Gastrocnemius medialis (tissue), 4 donors: Measurements from ENCODE around the gene PTPRM. TPM values are rescaled to one million over a fixed set of nuclear protein-coding genes. Genes with fewer than 3 reads are reported as not detected.

Experiments used
- ATAC-seq, 2 donors: fragments of 150-250 bp; one replicate each; pipeline ENCODE4 v1.9.1; 2016
- DNase-seq, 2 donors: peaks; one replicate each; pipeline ENCODE4 v3.0.0-alpha.2; 2019
- H3K27ac ChIP-seq, 4 donors: fragments of 200-600 bp; sonication (generic); 1 replicate in 1 of 4; 2 replicates in 3 of 4; pipeline ENCODE4 v1.5.1; 2016 to 2018; ENCODE audit warnings: mild to moderate bottlenecking in 2 of 4, moderate library complexity in 1 of 4
- H3K27me3 ChIP-seq, 3 donors: fragments of 200-600 bp; sonication (generic) in 2 of 3; 1 replicate in 1 of 3; 2 replicates in 2 of 3; pipeline versions ENCODE4 v1.5.1 to v1.6.0; 2016 to 2019; ENCODE audit warnings: mild to moderate bottlenecking in 1 of 3, moderate library complexity in 1 of 3
- H3K36me3 ChIP-seq, 2 donors: fragments of 200-600 bp; sonication (generic) in 1 of 2; one replicate each; pipeline ENCODE4 v1.5.1; 2017 to 2018
- H3K4me1 ChIP-seq, 2 donors: fragments of 200-600 bp; sonication (generic) in 1 of 2; one replicate each; pipeline ENCODE4 v1.5.1; 2016 to 2017; ENCODE audit warnings: mild to moderate bottlenecking in 2 of 2
- H3K4me3 ChIP-seq, 4 donors: fragments of 200-600 bp; sonication (generic) in 3 of 4; 1 replicate in 1 of 4; 2 replicates in 3 of 4; pipeline ENCODE4 v1.5.1; 2016 to 2019; ENCODE audit warnings: mild to moderate bottlenecking in 2 of 4
- H3K9me3 ChIP-seq, 3 donors: fragments of 200-600 bp; sonication (generic) in 2 of 3; 1 replicate in 1 of 3; 2 replicates in 2 of 3; pipeline ENCODE4 v1.5.1; 2016 to 2019
- CTCF ChIP-seq, 5 experiments: fragments of 450-650 bp in 3 of 5; fragments of 200-600 bp in 2 of 5; sonication (generic) in 2 of 5; IDR thresholded peaks in 4 of 5; conservative IDR thresholded peaks in 1 of 5; 1 replicate in 4 of 5; 2 replicates in 1 of 5; pipeline ENCODE4 v1.5.1; 2016 to 2019; ENCODE audit warnings: antibody characterized with exemption in 5 of 5, mild to moderate bottlenecking in 3 of 5, moderate library complexity in 3 of 5
- POLR2A ChIP-seq, 2 donors: fragments of 450-650 bp; IDR thresholded peaks; one replicate each; pipeline ENCODE4 v1.6.1; 2017; ENCODE audit warnings: antibody characterized with exemption in 2 of 2, mild to moderate bottlenecking in 2 of 2, moderate library complexity in 2 of 2
- in situ Hi-C, 4 donors: fragments of 200-750 bp; cut with MboI; loops; one replicate each; pipeline versions ENCODE4 v1.15.0 to v1.8.0; 2017; ENCODE audit warnings: low sequenced_read_pairs in 4 of 4
- intact Hi-C: fragments of 100-400 bp; cut with DNase I; formaldehyde crosslinking; loops from one replicate; pipeline ENCODE4 v1.15.1; 2023; ENCODE audit warnings: low total_unique reads
- total RNA-seq, 4 donors: library from RNA; depleted of rRNA; stranded (reverse); fragments of >200 nt; gene quantifications; one replicate each; pipeline versions ENCODE4 v1.1.0 to v1.2.3, GENCODE V29; 2016

Gene PTPRM
- total RNA-seq, 4 donors from 2014 or later, result 52.6 to 79.3 (median 63.8) TPM

GRCh38 chr18:8041526-8042111 is 474.5 kb downstream of the PTPRM start:
- Histone ChIP-seq H3K27ac (no peak overlapping the region), H3K4me1 (peaks cover 0 to 9% of the 10 kb centered on the region in 2 donors), H3K4me3 (no peak overlapping the region), H3K36me3 (no peaks in the 10 kb centered on the region), H3K9me3 (no peaks in the 10 kb centered on the region), H3K27me3 (no peaks in the 10 kb centered on the region)
- no peak for DNase-seq
- TF ChIP-seq POLR2A (IDR thresholded peaks at IDR 0.05) (no peak), CTCF (IDR thresholded peaks at IDR 0.05 in 4 of 5, conservative IDR thresholded peaks at IDR 0.05 in 1 of 5) (no peak)
- in situ Hi-C loops (no loop called here), intact Hi-C loops (no loop called here)
- no peak for ATAC-seq

- no peaks in the 10 kb centered on the region for H3K36me3 ChIP-seq
- no peaks in the 10 kb centered on the region for H3K9me3 ChIP-seq
- H3K27me3 ChIP-seq, result no peaks in the 10 kb centered on the region
- no peak overlapping the region for H3K4me3 ChIP-seq
- H3K4me1 ChIP-seq, result peaks cover 0 to 4% of the 10 kb centered on the region in 2 donors
- TF ChIP-seq CTCF (IDR thresholded peaks at IDR 0.05 in 4 of 5, conservative IDR thresholded peaks at IDR 0.05 in 1 of 5) (no peak), POLR2A (IDR thresholded peaks at IDR 0.05) (no peak)
- no peak overlapping the region for H3K27ac ChIP-seq
- no peak for ATAC-seq
- DNase-seq, result no peak
- intact Hi-C loops, result no loop called here
- in situ Hi-C loops, result no loop called here
Observed at GRCh38 chr18:8044004-8044403, 476.9 kb downstream of the PTPRM start.

- peaks cover 0 to 4% of the 10 kb centered on the region in 2 donors for H3K4me1 ChIP-seq
- intact Hi-C loops (no loop called here), in situ Hi-C loops (no loop called here)
- no peak for DNase-seq
- no peak overlapping the region for H3K27ac ChIP-seq
- TF ChIP-seq POLR2A (IDR thresholded peaks at IDR 0.05) (no peak), CTCF (IDR thresholded peaks at IDR 0.05 in 4 of 5, conservative IDR thresholded peaks at IDR 0.05 in 1 of 5) (no peak)
- H3K9me3 ChIP-seq, result no peaks in the 10 kb centered on the region
- no peaks in the 10 kb centered on the region for H3K27me3 ChIP-seq
- no peak overlapping the region for H3K4me3 ChIP-seq
- no peak for ATAC-seq
- no peaks in the 10 kb centered on the region for H3K36me3 ChIP-seq
Observed at GRCh38 chr18:8045160-8045883, 478.2 kb downstream of the PTPRM start.

- no peak overlapping the region for H3K27ac ChIP-seq
- H3K36me3 ChIP-seq, result no peaks in the 10 kb centered on the region
- H3K27me3 ChIP-seq, result no peaks in the 10 kb centered on the region
- TF ChIP-seq POLR2A (IDR thresholded peaks at IDR 0.05), result no peak
- no peak overlapping the region for H3K4me3 ChIP-seq
- intact Hi-C loops (no loop called here), in situ Hi-C loops (no loop called here)
- no peak for DNase-seq
- no peaks in the 10 kb centered on the region for H3K9me3 ChIP-seq
- H3K4me1 ChIP-seq, result peaks cover 0 to 5% of the 10 kb centered on the region in 2 donors
- ATAC-seq, result no peak
Observed at GRCh38 chr18:8045884-8046281, 478.8 kb downstream of the PTPRM start.

- in situ Hi-C loops, result no loop called here
- ATAC-seq, result no peak
- intact Hi-C loops, result no loop called here
Observed at GRCh38 chr18:8046441-8046840, 479.3 kb downstream of the PTPRM start.

More at GRCh38 chr18:8046441-8046840, 479.3 kb downstream of the PTPRM start:
- Histone ChIP-seq H3K9me3 (no peaks in the 10 kb centered on the region), H3K4me3 (no peak overlapping the region), H3K36me3 (no peaks in the 10 kb centered on the region), H3K27ac (no peak overlapping the region), H3K27me3 (no peaks in the 10 kb centered on the region), H3K4me1 (peaks cover 4 to 9% of the 10 kb centered on the region in 2 donors)
- TF ChIP-seq POLR2A (IDR thresholded peaks at IDR 0.05) (no peak), CTCF (IDR thresholded peaks at IDR 0.05 in 4 of 5, conservative IDR thresholded peaks at IDR 0.05 in 1 of 5) (no peak)
- no peak for DNase-seq
